ENCODE results near the gene PNPLA2. TPM values are rescaled to one million over a fixed set of nuclear protein-coding genes. Genes with fewer than 3 reads are reported as not detected.

The PNPLA2 gene
- total RNA-seq, 1 experiment from 2014 or later, result 10.5 TPM

- no peak for DNase-seq (ENCODE audit: low read depth)
These were observed 55.0 kb downstream of the PNPLA2 start for GRCh38 chr11:873706-874105.

Other genes with a start within 250 kb of the PNPLA2 start
- gene PHRF1, start 242.4 kb upstream of the PNPLA2 start, total RNA-seq (2014; rRNA removed; shearing (Covaris generic)), result 12.5 and 14.8 TPM in 2 replicates
- gene IRF7, start 203.0 kb upstream of the PNPLA2 start, total RNA-seq (2014; rRNA removed; shearing (Covaris generic)), result 4.7 and 5.1 TPM in 2 replicates
- not detected in 2 replicates for gene CDHR5, start 194.0 kb upstream of the PNPLA2 start, total RNA-seq (2014; rRNA removed; shearing (Covaris generic))
- gene SCT, start 191.7 kb upstream of the PNPLA2 start, total RNA-seq (2014; rRNA removed; shearing (Covaris generic)), result not detected in 2 replicates
- not detected in 2 replicates for gene DRD4, start 181.6 kb upstream of the PNPLA2 start, total RNA-seq (2014; rRNA removed; shearing (Covaris generic))
- gene DEAF1, start 123.7 kb upstream of the PNPLA2 start, total RNA-seq (2014; rRNA removed; shearing (Covaris generic)), result 15.4 and 23.8 TPM in 2 replicates
- 15.6 and 18.6 TPM in 2 replicates for gene TMEM80, start 123.1 kb upstream of the PNPLA2 start, total RNA-seq (2014; rRNA removed; shearing (Covaris generic))
- 3.4 and 5.7 TPM in 2 replicates for gene EPS8L2, start 112.7 kb upstream of the PNPLA2 start, total RNA-seq (2014; rRNA removed; shearing (Covaris generic))
- gene TALDO1, start 71.5 kb upstream of the PNPLA2 start, total RNA-seq (2014; rRNA removed; shearing (Covaris generic)), result 166 and 168 TPM in 2 replicates
- gene GATD1, start 41.4 kb upstream of the PNPLA2 start, total RNA-seq (2014; rRNA removed; shearing (Covaris generic)), result 19.8 and 23.5 TPM in 2 replicates
- gene CEND1, start 28.8 kb upstream of the PNPLA2 start, total RNA-seq (2014; rRNA removed; shearing (Covaris generic)), result 0.12 TPM in 1 of 2 replicates, not detected in the other
- gene SLC25A22, start 20.6 kb upstream of the PNPLA2 start, total RNA-seq (2014; rRNA removed; shearing (Covaris generic)), result 9.5 and 12.7 TPM in 2 replicates
- 4.9 and 5.4 TPM in 2 replicates for gene PIDD1, start 13.7 kb upstream of the PNPLA2 start, total RNA-seq (2014; rRNA removed; shearing (Covaris generic))
- gene RPLP2, start 8.9 kb upstream of the PNPLA2 start, total RNA-seq (2014; rRNA removed; shearing (Covaris generic)), result 886 and 920 TPM in 2 replicates
- 1.8 and 2.5 TPM in 2 replicates for gene CRACR2B, start 9.0 kb downstream of the PNPLA2 start, total RNA-seq (2014; rRNA removed; shearing (Covaris generic))
- gene CD151, start 14.0 kb downstream of the PNPLA2 start, total RNA-seq (2014; rRNA removed; shearing (Covaris generic)), result 302 and 421 TPM in 2 replicates
- gene POLR2L, start 23.6 kb downstream of the PNPLA2 start, total RNA-seq (2014; rRNA removed; shearing (Covaris generic)), result 167 and 183 TPM in 2 replicates
- 95.2 and 137 TPM in 2 replicates for gene TSPAN4, start 23.9 kb downstream of the PNPLA2 start, total RNA-seq (2014; rRNA removed; shearing (Covaris generic))
- 41.2 and 43.3 TPM in 2 replicates for gene CHID1, start 91.9 kb downstream of the PNPLA2 start, total RNA-seq (2014; rRNA removed; shearing (Covaris generic))
- gene AP2A2, start 107.0 kb downstream of the PNPLA2 start, total RNA-seq (2014; rRNA removed; shearing (Covaris generic)), result 28.4 and 31.9 TPM in 2 replicates
- gene MUC6, start 217.8 kb downstream of the PNPLA2 start, total RNA-seq (2014; rRNA removed; shearing (Covaris generic)), result under 0.01 and 0.10 TPM in 2 replicates